ENCODE data around the gene POC1B. TPM values are rescaled to one million over a fixed set of nuclear protein-coding genes. Genes with fewer than 3 reads are reported as not detected.

The POC1B gene
- polyA plus RNA-seq, 1 donor: 20.8 TPM

GRCh38 chr12:89376202-89376529, 149.7 kb downstream of the POC1B start:
- H3K4me3 ChIP-seq (ENCODE audit: low read length): no peak overlapping the region
- DNase-seq: no peak
- H3K27ac ChIP-seq (ENCODE audit: low read length): peak overlapping the region; percentile 94
- no peaks in the 10 kb centered on the region for H3K27me3 ChIP-seq (ENCODE audit: control insufficient read depth, insufficient read depth, low read length)
- no peaks in the 10 kb centered on the region for H3K36me3 ChIP-seq (ENCODE audit: control insufficient read depth, insufficient read depth, low read length)
- no CpG with 5 or more reads among the region's 1 CpG for WGBS (ENCODE audit: insufficient coverage, low lambda C conversion rate)
- no peaks in the 10 kb centered on the region for H3K9me3 ChIP-seq (ENCODE audit: control insufficient read depth, low read depth, low read length)
- peaks cover 87% of the 10 kb centered on the region for H3K4me1 ChIP-seq (ENCODE audit: control insufficient read depth, insufficient read depth, low read length)

- DNase-seq: peak in 1 of 2 donors; percentile 65
- Histone ChIP-seq H3K27ac (ENCODE audit: low read length) (peak overlapping the region; percentile 90), H3K9me3 (ENCODE audit: control insufficient read depth, low read depth, low read length) (no peaks in the 10 kb centered on the region), H3K4me3 (ENCODE audit: low read length) (no peak overlapping the region), H3K27me3 (ENCODE audit: control insufficient read depth, insufficient read depth, low read length) (no peaks in the 10 kb centered on the region), H3K4me1 (ENCODE audit: control insufficient read depth, insufficient read depth, low read length) (peaks cover 82% of the 10 kb centered on the region), H3K36me3 (ENCODE audit: control insufficient read depth, insufficient read depth, low read length) (no peaks in the 10 kb centered on the region)
- WGBS (ENCODE audit: insufficient coverage, low lambda C conversion rate): 28% methylated on average over 2 of the region's 2 CpGs
These were observed 151.9 kb downstream of the POC1B start for GRCh38 chr12:89373763-89374572.

GRCh38 chr12:89372584-89373370, 153.1 kb downstream of the POC1B start:
- H3K9me3 ChIP-seq (ENCODE audit: control insufficient read depth, low read depth, low read length): no peaks in the 10 kb centered on the region
- WGBS (ENCODE audit: insufficient coverage, low lambda C conversion rate): no CpG with 5 or more reads among the region's 6 CpGs
- DNase-seq: peak; percentile 89 to 96
- no peaks in the 10 kb centered on the region for H3K27me3 ChIP-seq (ENCODE audit: control insufficient read depth, insufficient read depth, low read length)
- no peak overlapping the region for H3K4me3 ChIP-seq (ENCODE audit: low read length)
- H3K27ac ChIP-seq (ENCODE audit: low read length): peak overlapping the region; percentile 90
- no peaks in the 10 kb centered on the region for H3K36me3 ChIP-seq (ENCODE audit: control insufficient read depth, insufficient read depth, low read length)
- peaks cover 79% of the 10 kb centered on the region for H3K4me1 ChIP-seq (ENCODE audit: control insufficient read depth, insufficient read depth, low read length)

DNA sequence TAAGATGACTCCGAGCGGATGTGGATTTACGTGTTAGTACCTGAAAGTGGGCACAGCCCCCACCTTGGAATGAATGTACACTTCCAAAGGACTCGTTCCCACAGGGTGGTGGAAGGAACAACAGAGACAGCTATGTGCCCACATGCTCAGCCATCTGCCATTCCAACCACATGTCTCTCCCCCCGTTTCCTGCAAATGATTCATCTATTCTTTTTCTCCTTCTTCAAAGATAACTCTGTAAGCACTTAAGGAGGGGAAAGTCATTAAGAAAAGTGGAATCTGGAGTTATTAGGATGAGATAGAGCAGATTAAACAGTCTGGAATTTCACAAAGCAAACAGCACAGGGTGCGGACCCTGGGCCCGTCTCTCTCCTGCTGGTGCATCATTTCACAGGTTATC, 155.0 kb downstream of the POC1B start:
- peak overlapping the region; percentile 90 for H3K27ac ChIP-seq (ENCODE audit: low read length)
- H3K4me1 ChIP-seq (ENCODE audit: control insufficient read depth, insufficient read depth, low read length): peaks cover 62% of the 10 kb centered on the region
- H3K9me3 ChIP-seq (ENCODE audit: control insufficient read depth, low read depth, low read length): no peaks in the 10 kb centered on the region
- no CpG with 5 or more reads among the region's 7 CpGs for WGBS (ENCODE audit: insufficient coverage, low lambda C conversion rate)
- DNase-seq: no peak
- no peaks in the 10 kb centered on the region for H3K36me3 ChIP-seq (ENCODE audit: control insufficient read depth, insufficient read depth, low read length)
- no peaks in the 10 kb centered on the region for H3K27me3 ChIP-seq (ENCODE audit: control insufficient read depth, insufficient read depth, low read length)
- H3K4me3 ChIP-seq (ENCODE audit: low read length): no peak overlapping the region

- H3K27me3 ChIP-seq (ENCODE audit: control insufficient read depth, insufficient read depth, low read length): no peaks in the 10 kb centered on the region
- DNase-seq: peak in 1 of 2 donors; percentile 61
- no peaks in the 10 kb centered on the region for H3K9me3 ChIP-seq (ENCODE audit: control insufficient read depth, low read depth, low read length)
- no CpG with 5 or more reads among the region's 3 CpGs for whole genome bisulfite sequencing (ENCODE audit: insufficient coverage, low lambda C conversion rate)
- H3K4me3 ChIP-seq (ENCODE audit: low read length): no peak overlapping the region
- peaks cover 60% of the 10 kb centered on the region for H3K4me1 ChIP-seq (ENCODE audit: control insufficient read depth, insufficient read depth, low read length)
- H3K36me3 ChIP-seq (ENCODE audit: control insufficient read depth, insufficient read depth, low read length): no peaks in the 10 kb centered on the region
- H3K27ac ChIP-seq (ENCODE audit: low read length): peak overlapping the region; percentile 90
These were observed 155.4 kb downstream of the POC1B start for GRCh38 chr12:89370421-89370831.

Other genes starting within 250 kb of the POC1B start
- 135 TPM for gene DUSP6, start 173.5 kb downstream of the POC1B start, polyA plus RNA-seq
- gene GALNT4, start 1.3 kb downstream of the POC1B start, polyA plus RNA-seq: 48.7 TPM
- gene ATP2B1, start 182.8 kb upstream of the POC1B start, polyA plus RNA-seq: 95.6 TPM